HG02981 (cell line): ENCODE measurements around the gene PILRA.
A peak's percentile ranks its signal among the peaks of the same experiment; 100 is the strongest.
"Not testable (repeated sequence)": the region's sequence is repeated elsewhere in the genome, so short reads cannot be mapped to it uniquely, and the experiment has no call there.

Experiments
- ATAC-seq: cut with Tn5 transposase; IDR thresholded peaks from one replicate; pipeline ENCODE4 v1.9.1; 2021; ENCODE audit warnings: mild to moderate bottlenecking, moderate library complexity; ENCODE audit not compliant: unreplicated experiment

Gene PILRA

DNA sequence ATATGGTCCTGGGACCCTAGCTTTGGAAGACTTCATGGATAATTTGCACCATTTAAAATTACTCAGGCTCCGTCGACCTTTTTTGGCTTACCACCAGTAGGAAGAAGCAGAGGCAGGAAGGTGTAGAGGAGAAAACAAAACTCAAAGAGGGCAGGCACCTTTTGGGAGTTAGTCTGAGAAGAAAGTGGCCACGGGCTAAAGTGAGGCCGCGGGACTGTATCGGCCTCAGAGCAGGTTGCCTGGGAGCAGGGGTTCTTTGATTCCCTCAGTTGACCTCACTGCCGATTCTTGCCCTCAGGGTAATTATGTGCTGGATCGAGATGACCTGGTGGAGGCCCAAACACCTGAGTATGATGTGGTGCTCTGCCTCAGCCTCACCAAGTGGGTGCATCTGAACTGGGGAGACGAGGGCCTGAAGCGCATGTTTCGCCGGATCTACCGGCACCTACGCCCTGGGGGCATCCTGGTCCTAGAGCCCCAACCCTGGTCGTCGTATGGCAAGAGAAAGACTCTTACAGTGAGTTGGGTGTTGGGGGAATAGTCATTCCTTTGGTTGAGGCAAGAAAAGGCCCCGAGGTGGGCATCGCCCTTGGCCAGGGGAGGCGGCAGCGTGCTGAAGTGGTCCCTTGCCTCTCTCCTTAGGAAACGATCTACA, 59.5 kb downstream of the PILRA start:
- ATAC-seq, result no peak

DNA sequence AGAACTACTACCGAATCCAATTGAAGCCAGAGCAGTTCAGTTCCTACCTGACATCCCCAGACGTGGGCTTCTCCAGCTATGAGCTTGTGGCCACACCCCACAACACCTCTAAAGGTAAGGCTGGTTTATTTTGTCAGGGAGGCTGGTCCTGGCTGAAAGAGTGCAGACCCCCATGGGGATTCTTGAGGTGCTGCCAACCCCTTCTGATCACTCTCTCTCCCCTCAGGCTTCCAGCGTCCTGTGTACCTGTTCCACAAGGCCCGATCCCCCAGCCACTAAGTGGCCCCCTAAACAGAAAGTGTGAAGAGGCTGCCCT, 59.9 kb downstream of the PILRA start:
- ATAC-seq, result no peak

DNA sequence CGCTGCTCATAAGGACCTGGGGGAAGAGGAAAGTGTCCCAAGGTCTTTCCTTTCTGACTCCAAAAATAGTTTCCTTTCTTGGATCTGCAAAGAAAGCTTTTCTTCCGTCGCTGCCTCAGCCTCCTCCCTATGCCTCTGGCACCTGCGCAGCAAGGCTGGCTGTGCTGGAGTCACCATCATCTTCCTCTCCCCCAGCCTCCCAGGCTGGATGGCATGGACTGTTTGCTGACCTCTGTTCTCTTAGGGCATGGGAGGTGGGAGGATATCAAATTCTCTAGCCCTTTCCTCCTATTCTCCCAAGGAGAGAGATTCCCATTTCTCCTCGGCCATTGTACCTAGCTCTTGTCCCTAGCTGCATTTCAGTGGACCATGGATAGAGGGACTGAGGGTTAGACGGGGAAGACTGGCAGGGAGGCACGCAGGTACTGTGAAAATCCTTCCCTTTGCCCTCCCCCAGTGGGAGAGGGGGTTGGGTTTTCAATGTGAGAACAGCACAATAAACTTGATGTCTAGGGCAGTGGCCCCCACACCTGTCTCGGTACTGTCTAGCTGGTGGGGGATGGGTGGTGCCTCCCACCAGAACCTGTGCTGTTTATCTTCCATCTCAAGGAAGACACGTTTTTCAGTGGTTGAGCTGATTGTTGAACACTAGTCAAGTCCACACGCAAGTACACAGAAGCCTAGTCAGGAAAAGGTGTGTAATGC, 60.5 kb downstream of the PILRA start:
- no peak for ATAC-seq

DNA sequence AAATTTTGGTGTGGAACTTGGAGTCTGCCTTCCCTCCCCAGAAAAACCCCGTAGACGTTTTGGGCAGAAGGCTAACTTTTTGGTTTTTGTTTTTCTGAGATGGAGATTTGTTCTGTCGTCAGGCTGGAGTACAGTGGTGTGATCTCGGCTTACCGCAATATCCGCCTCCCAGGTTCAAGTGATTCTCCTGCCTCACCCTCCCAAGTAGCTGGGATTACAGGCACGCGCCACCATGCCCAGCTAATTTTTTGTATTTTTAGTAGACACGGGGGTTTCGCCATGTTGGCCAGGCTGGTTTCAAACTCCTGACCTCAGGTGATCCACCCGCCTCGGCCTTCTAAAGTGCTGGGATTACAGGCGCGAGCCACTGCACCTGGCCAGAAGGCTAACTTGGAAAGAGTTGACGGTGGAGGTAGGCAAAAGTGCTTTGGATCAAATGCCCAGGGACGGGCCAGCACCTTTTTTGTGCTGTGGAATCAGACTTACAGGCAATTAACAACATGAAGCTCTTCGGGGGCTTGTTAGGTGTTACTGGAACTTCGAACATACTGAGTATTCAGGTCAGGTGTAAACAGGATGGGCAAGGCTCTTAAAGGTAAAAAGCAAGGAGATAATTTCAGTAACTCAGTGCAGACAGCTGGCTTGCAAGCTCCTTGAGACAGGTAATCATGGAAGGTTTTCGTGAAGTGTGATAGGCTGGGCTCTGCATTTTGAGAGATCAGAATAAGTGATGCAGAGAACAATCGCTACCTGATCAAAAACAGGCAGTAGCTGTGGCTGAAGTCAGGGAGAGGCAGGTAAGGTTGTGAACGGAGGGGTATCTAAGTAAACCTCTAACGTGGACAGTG, 61.2 kb downstream of the PILRA start:
- no peak for ATAC-seq

DNA sequence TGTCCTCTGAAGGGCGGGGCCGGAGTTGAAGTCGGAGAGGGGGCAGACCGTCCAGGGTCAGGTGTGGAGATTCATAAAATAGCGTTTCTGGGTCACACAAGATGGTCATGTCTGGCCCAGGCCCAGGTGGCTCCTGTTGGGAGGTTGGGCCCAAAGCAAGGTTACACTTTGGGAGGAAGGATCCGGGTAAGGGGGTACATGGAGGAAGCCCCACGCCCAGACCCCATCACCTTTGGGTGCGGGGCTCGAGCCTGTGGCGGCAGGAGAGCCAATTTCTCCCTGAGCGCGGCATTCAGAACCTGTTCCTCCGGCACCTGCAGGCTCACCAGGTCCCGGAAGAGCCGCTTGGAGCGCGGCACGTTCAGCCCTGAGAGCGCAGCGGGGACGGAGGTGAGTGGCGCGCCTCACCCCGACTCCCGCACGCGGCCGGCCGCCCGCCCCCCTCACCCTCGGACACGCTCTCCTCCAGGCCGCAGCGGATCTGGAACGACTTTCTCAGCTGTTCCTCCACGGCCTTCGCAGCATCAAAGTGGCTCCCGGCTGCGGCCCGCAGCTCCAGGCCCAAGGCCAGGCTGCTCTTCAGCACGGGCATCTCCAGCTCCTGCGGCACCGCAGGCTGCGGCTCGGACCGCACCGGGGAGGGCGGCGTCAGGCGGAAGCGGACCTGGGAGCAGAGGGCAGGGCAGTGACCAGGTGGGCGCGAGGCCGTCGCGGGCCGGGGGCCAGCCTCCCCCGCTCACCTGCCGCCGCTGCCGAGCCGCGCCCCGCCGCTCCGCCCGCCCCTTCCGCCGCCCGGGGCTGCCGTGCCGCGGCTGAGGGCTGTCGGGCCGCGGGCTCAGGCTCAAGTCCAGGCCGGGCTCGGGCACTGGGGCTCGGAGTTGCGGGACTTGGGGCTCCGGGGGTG, 62.4 kb downstream of the PILRA start:
- peak; percentile 25 for ATAC-seq

DNA sequence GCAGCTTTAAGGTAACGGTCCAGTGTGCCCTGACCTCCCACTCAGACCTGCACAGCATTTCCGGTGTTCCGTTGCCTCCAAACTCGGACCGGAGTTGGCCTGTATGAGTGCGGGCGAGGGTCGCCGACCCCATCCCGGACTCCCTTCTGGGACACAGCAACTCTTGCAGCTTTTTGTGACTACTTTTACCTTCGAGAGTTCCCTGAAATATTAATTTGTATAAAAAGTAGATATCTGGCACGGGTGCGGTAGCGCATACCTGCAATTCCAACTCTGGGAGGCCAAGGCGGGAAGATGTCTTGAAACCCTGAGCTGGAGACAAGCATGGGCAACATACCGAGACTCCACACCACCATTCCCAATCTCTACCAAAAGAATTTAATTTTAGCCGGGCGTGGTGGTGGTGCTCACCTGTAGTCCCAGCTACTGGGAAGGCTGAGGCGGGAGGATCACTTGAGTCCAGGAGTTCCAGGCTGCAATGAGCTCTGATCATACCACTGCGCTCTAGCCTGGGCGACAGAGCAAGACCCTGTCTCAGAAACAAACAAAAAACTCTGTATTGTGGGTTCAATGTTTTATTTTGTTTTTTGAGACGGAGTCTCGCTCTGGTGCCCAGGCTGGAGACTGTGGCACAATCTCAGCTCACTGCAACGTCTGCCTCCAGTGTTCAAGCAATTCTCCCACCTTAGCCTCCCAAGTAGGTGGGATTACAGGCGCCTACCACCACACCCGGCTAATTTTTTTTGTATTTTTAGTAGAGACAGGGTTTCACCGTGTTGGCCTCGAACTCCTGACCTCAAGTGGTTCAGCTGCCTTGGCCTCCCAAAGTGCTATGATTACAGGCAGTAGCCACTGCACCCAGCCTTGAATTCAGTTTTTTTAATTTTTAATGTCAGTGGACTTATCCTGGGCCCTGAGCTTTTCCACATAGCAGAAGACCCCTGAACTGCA, 64.1 kb downstream of the PILRA start:
- ATAC-seq, result no peak

DNA sequence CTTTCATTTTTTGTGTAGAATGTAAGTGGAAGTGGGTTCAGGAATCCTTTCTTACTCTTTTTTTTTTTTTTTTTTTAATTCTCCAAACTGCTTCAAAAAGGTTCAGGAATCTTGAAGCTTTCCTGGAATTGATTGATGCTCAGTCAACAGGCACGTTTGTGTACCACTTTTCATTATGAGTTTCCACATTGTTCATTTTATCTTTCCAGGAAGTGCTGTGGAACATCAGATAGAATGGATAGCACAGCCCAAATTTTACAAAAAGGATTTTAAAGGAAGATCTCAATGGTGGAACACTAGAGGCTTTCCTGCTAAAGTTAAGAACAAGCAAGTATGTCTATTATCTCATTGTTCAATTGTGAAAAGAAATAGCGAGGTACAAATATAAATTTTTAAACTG, 64.9 kb downstream of the PILRA start:
- ATAC-seq, result no peak

DNA sequence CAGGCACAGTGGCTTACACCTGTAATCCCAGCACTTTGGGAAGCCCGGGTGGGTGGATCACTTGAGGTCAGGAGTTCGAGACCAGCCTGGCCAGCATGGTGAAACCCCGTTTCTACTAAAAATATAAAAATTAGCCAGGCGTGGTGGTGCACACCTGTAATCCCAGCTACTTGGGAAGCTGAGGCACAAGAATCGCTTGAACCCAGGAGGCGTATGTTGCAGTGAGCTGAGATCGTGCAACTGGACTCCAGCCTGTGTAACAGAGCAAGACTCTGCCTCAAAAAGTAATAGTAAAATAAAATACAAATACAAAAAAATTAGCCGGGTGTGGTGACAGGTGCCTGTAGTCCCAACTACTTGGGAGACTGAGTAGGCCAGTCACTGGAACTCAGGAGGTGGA, 65.4 kb downstream of the PILRA start:
- ATAC-seq, result not testable (repeated sequence)

DNA sequence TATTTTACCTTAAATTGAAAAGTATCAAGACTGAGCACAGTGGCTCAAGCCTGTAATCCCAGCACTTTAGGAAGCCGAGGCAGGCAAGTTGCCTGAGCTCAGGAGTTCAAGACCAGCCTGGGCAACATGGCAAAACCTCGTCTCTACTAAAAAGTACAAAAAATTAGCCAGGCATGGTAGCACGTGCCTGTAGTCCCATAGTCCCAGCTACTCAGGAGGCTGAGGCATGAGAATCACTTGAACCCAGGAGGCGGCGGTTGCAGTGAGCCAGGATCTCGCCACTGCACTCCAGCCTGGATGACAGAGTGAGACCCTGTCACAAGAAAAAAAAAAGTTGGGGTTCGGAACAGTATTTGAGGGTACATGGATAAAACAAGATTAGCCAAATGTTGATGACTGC, 66.0 kb downstream of the PILRA start:
- ATAC-seq, result not testable (repeated sequence)

DNA sequence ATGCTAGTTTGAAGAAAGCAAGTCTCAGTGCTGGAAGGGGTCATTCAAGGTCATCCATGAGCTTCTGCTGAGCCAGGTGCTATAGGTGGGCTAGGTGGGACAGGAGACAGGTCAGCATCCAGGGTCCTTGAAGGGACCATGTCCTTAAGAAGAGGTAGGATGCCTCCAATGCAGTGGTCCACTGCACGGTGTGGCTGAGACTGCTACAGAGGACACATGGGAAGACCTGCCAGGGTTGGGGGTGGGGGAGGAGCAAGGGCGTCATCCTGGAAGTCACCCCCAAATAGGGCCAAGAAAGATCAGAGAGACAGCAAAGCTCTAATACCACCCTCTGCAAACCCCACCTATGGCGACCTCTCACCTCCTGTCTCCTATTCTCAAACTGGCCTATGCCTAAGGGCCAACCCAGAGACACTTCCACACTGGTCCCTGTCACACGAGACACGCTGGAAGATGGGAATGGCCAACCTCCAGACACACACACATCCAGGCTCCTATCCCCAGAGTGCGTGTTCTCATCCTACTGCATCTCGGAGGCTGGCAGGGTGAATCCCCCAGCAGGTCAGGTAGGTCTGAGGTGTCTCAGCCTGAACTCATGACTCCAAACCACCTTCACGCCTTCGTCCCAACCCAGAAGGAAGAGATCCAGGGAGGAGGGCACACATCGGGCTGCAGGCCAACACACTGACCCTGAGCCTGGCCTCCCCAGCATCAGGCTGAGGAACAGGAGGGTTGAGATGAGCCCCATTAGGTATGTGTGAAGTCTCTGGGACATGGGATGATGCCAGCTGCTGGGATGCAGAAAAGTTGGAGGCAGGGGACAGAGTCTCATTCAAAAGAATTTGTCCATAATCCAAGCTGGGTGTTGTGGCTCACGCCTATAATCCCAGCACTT, 68.6 kb downstream of the PILRA start:
- no peak for ATAC-seq

DNA sequence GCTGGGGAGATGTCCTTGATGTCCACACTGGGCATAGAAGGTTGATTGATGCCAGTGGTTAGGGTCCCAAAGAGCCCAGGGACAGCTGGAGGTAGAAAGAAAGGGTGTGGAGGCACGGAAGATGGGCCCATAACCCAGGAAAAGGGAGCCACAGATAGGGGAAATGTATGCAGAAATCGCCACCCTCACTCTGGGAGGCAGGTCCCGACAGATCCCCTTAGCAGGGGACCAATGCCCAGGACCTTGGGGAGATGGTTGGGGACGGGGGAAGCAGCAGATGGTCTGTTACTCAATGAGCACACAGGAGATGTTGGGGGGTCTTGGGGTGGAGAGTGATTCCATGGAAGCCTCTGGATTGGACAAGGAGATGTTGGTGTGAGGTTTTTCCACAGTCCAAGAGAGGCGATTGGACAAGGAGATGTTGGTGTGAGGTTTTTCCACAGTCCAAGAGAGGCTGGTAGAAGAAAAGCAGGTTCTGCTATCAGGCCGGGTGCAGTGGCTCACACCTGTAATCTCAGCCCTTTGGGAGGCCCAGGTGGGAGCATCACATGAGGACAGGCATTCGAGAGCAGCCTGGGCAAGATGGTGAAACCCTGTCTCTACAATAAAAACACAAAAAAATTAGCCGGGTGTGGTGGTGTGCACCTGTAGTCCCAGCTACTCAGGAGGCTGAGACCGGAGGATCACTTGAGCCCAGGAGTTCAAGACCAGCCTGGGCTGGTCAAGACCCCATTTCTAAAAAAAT, 70.0 kb downstream of the PILRA start:
- no peak for ATAC-seq

DNA sequence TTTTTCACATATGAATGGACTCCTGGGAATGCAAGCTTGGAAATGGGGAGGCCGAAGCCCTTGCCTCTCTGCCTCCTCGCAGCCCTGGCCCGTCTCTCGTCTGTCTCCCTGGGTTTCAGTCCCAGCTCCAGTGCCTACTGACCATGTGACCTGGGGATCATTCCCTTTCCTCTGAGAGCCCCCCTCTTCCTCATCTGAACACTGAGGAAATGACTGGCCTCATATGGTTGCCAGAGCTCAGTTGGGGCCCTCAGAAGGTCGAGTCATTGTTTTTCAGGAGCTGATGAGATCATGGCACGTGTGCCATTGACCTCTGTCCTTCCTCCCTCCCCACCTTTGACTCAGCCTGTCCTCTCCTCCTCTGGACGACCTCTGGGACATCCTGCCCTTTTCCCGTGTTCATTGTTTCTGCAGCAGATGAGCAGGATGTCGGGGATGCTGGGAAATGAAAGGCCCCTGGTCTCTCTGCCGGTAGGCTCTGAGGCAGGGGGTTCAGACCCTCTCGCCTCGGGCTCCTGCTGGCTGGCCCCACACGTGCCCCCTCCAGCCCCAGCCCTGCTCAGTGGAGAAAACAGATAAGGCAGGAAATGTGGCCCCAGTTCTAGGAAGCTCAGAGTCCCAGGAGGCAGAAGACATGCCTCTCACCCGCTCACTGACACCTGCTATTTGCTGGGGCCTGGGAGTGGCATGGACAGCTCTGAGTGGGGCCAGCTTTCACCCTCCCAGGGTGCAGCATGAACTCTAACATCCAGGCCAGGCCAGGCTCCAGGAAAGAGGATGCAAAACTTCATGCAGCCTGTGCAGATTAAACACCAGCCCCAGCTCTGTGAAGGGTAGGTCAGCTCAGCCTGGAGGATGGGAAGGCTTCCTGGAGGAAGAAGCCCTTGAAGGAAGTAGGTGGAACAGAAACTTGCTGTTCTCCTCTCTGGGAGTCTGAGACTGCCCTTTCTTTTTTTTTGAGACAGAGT, 71.3 kb downstream of the PILRA start:
- no peak for ATAC-seq

DNA sequence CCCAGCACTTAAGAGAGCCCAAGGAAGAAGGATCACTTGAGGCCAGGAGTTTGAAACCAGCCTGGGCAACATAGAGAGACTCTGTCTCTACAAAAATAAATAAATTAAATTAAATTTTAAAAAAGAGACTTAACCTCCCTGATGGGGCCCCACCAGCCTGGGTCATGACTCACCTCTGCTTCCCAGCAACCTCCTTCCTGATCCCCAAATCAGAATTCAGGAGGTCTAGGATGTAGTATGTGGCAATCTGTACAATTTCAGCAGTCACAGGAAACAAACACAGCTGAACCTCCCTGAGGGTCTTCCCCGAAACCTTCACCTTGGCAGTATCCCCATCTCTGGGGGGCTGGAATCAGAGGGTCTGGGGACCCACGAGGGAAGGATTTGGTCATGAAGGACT, 72.8 kb downstream of the PILRA start:
- no peak for ATAC-seq

DNA sequence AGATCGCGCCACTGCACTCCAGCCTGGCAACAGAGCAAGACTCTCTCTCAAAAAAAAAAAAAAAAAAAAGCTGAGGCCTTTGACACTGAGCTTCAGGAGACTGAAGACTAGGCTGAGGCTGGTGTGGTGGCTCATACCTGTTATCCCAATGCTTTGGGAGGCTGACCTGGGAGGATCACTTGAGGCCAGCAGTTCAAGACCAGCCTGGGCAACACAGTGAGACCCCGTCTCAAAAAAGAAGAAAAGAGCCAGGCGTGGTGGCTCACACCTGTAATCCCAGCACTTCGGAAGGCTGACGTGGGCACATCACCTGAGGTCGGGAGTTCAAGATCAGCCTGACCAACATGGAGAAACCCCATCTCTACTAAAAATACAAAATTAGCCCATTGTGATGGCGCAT, 74.1 kb downstream of the PILRA start:
- not testable (repeated sequence) for ATAC-seq

DNA sequence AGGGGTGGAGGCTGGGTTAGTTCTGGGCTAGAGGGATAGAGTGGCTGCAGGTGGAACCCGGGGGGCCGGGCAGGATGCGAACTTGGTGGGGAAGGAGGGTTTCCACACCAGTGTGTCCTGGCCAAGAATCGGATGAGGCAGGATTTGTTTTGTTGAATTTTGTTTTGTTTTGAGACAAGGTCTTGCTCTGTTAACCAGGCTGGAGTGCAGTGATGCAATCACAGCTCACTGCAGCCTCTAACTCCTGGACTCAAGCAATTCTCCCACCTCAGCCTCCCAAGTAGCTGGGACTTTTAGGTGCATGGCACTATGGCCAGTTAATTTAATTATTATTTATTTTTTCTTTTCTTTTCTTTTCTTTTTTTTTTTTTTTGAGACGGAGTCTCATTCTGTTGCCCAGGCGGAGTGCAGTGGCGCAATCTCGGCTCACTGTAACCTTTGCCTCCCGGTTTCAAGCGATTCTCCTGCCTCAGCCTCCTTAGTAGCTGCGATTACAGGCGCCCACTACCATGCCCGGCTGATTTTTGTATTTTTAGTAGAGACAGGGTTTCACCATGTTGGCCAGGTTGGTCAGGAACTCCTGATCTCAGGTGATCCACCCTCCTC, 76.0 kb downstream of the PILRA start:
- no peak for ATAC-seq
